Activated CD4-positive, alpha-beta T cell treated with anti-CD3 and anti-CD28 coated beads, Interleukin-2, amount 10 ng/mL, durations not matched to agents 7 days and 5 days (primary cell): ENCODE measurements around the gene COQ8A. TPM values are rescaled to one million over a fixed set of nuclear protein-coding genes. Genes with fewer than 3 reads are reported as not detected.
"Not testable (repeated sequence)": the region's sequence is repeated elsewhere in the genome, so short reads cannot be mapped to it uniquely, and the experiment has no call there.

Experiments
- CTCF ChIA-PET: fragments of 350-600 bp; sonication (Branson Sonifier 250); formaldehyde crosslinking; loops from one replicate; lab custom pipeline; 2021; ENCODE audit warnings: antibody characterized with exemption; lab: Charles Lee
- POLR2A ChIA-PET: fragments of 350-600 bp; sonication (Branson Sonifier 250); formaldehyde crosslinking; loops from one replicate; lab custom pipeline; 2021; ENCODE audit warnings: antibody characterized with exemption; lab: Charles Lee
- DNase-seq: peaks from one replicate; pipeline ENCODE4 v3.0.0-alpha.2; 2020
- H3K27ac Mint-ChIP-seq: one replicate; pipeline ENCODE4 v1.8.0; 2021; ENCODE audit warnings: mild to moderate bottlenecking, moderate library complexity, mixed read lengths
- H3K27me3 Mint-ChIP-seq: one replicate; pipeline ENCODE4 v1.8.0; 2021; ENCODE audit warnings: mixed read lengths
- H3K36me3 Mint-ChIP-seq: one replicate; pipeline ENCODE4 v1.8.0; 2021; ENCODE audit warnings: low read depth, mixed read lengths
- H3K4me1 Mint-ChIP-seq: one replicate; pipeline ENCODE4 v1.8.0; 2021; ENCODE audit warnings: mixed read lengths
- H3K4me3 Mint-ChIP-seq: one replicate; pipeline ENCODE4 v1.8.0; 2021; ENCODE audit warnings: mild to moderate bottlenecking, moderate library complexity, mixed read lengths
- H3K9me3 Mint-ChIP-seq: one replicate; pipeline ENCODE4 v1.8.0; 2021; ENCODE audit warnings: mixed read lengths
- total RNA-seq, 2 experiments: library from RNA; stranded (reverse); gene quantifications; one replicate each; pipeline ENCODE4 v1.2.3, GENCODE V29; 2021

COQ8A gene
- total RNA-seq, 2 experiments from 2014 or later, result 22.6 to 25.5 TPM

DNA sequence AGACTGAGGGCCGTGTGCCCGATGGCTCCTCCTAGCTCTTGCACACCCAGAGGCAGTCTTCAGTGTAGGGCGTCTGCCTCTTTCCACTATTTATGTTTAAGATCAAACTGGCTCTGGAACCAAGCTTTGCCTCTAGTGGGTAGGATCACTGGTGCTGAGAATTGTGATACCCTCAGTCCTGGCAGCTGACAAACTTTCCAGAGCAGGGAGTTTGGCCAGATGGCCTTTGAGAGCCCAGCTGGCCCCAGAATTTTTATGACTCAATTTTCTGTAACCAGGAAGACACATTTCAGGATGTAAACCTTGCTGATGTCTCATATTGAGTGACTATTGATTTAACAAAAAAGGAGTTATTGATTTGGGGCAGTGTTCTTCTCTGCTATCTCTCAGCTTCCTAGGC, 6.7 kb downstream of the COQ8A start:
- H3K4me1 Mint-ChIP-seq, result peaks cover 22% of the 10 kb centered on the region
- no peak overlapping the region for H3K4me3 Mint-ChIP-seq
- ChIA-PET CTCF (interaction anchor here (0.9 to 1.8 kb wide), 2 partner anchors 9 to 25 kb away, joined by 3 to 4 read pairs; no protein-coding TSS in a partner anchor), POLR2A (no interaction called here)
- H3K27ac Mint-ChIP-seq, result no peak overlapping the region
- H3K9me3 Mint-ChIP-seq, result no peaks in the 10 kb centered on the region
- H3K27me3 Mint-ChIP-seq, result no peaks in the 10 kb centered on the region
- H3K36me3 Mint-ChIP-seq, result peaks cover 3% of the 10 kb centered on the region
- no peak for DNase-seq

DNA sequence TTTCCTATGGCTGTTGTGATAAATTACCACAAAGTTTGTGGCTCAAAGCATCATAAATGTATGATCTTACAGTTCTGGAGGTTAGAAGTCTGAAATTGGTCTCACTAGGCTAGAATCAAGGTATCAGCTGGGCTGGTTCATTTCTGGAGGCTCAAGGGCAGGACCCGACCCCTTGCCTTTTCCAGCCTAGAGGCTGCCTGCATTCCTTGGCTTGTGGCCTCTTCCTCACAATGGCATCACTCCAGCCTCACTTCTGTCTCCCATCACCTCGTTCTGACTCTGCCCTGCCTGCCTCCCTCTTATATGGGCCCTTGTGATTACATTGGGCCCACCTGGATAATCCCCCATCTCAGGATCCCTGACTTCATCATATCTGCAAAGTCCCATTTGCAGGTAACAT, 8.0 kb downstream of the COQ8A start:
- no peaks in the 10 kb centered on the region for H3K27me3 Mint-ChIP-seq
- ChIA-PET CTCF (interaction anchor here (1.8 kb wide), 1 partner anchor 26 kb away, joined by 4 read pairs; no protein-coding TSS in a partner anchor), POLR2A (no interaction called here)
- H3K4me1 Mint-ChIP-seq, result peaks cover 12% of the 10 kb centered on the region
- H3K36me3 Mint-ChIP-seq, result no peaks in the 10 kb centered on the region
- no peak overlapping the region for H3K27ac Mint-ChIP-seq
- H3K4me3 Mint-ChIP-seq, result no peak overlapping the region
- H3K9me3 Mint-ChIP-seq, result no peaks in the 10 kb centered on the region
- DNase-seq, result no peak

- H3K4me1 Mint-ChIP-seq, result peaks cover 7% of the 10 kb centered on the region
These were observed 8.4 kb downstream of the COQ8A start for GRCh38 chr1:226948480-226948879.

DNA sequence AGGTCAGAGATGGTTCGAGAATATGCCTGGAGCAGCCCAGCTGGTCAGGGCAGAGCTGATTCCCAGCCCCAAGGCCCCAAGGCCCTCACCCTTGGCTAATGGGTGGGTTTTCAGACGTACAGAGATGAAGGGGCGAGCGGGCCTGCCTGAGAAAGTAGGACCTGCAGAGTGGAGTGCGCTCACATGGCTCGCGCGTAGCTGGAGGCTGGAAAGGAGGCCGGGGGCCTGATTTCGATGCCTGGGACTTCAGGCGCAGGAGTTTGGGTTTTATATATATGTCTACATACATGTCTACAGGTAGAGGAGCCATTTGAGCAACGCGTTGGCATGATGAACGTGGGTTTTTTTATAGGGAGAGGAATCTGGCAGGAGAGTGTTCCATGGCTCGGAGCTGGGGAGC, 8.9 kb downstream of the COQ8A start:
- POLR2A ChIA-PET, result no interaction called here
- CTCF ChIA-PET, result no interaction called here
- peaks cover 5% of the 10 kb centered on the region for H3K4me1 Mint-ChIP-seq

More at GRCh38 chr1:226948480-226948879, 8.4 kb downstream of the COQ8A start:
- no peak for DNase-seq
- H3K36me3 Mint-ChIP-seq, result no peaks in the 10 kb centered on the region
- no peaks in the 10 kb centered on the region for H3K9me3 Mint-ChIP-seq
- ChIA-PET CTCF (no interaction called here), POLR2A (no interaction called here)
- no peak overlapping the region for H3K27ac Mint-ChIP-seq
- no peaks in the 10 kb centered on the region for H3K27me3 Mint-ChIP-seq
- H3K4me3 Mint-ChIP-seq, result no peak overlapping the region

DNA sequence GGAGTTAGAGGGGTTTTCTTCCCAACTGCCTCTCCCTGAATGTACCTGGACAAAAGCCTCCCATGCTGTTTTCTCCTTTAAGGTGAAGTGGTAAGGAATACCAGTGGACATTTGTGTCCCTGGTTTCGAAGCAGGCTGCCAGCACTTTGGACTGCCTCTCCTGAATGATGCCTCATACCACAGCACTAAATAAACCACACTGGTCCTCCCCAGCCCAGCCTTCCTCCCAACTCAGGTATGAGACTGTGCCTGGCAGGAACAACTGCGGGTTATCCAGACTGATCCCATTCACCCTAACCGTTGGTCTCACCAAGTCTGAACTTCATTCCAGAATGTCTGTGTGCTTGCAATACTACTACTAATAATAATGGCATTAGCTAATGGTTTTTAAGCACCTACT, 9.3 kb downstream of the COQ8A start:
- no peaks in the 10 kb centered on the region for H3K9me3 Mint-ChIP-seq
- POLR2A ChIA-PET, result no interaction called here

More for the DNA sequence above, 8.9 kb downstream of the COQ8A start:
- no peak overlapping the region for H3K27ac Mint-ChIP-seq
- H3K9me3 Mint-ChIP-seq, result no peaks in the 10 kb centered on the region
- no peak for DNase-seq
- no peaks in the 10 kb centered on the region for H3K36me3 Mint-ChIP-seq
- no peaks in the 10 kb centered on the region for H3K27me3 Mint-ChIP-seq
- no peak overlapping the region for H3K4me3 Mint-ChIP-seq

DNA sequence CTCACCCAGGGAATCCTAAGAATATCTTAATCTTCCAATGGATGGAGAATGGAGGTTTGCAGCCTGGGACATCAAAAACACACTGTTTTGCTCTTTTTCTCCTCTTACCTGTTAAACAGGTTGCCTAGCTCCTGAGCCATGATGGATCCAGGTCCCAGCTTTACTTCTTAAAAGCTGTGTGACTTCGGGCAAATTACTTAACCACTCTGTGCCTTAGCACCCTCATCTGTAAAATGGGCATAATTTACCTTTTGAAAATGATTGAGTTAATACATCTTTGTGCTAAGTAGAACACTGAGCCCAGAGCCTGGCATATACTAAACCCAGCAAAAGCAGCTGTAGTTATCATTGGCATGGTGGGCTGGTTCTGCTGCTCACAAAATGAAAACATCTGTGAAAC, 10.2 kb downstream of the COQ8A start:
- ChIA-PET POLR2A (no interaction called here), CTCF (interaction anchor here (1.0 kb wide), 1 partner anchor 19 kb away, joined by 3 read pairs; no protein-coding TSS in a partner anchor)
- H3K4me3 Mint-ChIP-seq, result no peak overlapping the region
- H3K36me3 Mint-ChIP-seq, result peaks cover 4% of the 10 kb centered on the region
- H3K27me3 Mint-ChIP-seq, result no peaks in the 10 kb centered on the region
- no peak for DNase-seq
- no peak overlapping the region for H3K27ac Mint-ChIP-seq
- H3K4me1 Mint-ChIP-seq, result no peaks in the 10 kb centered on the region
- H3K9me3 Mint-ChIP-seq, result peaks cover 2% of the 10 kb centered on the region

More for the DNA sequence above, 9.3 kb downstream of the COQ8A start:
- Mint-ChIP-seq H3K27me3 (no peaks in the 10 kb centered on the region), H3K36me3 (peaks cover under 1% of the 10 kb centered on the region), H3K4me1 (peaks cover under 1% of the 10 kb centered on the region), H3K4me3 (no peak overlapping the region), H3K27ac (no peak overlapping the region)
- no peak for DNase-seq
- CTCF ChIA-PET, result interaction anchor here (1.0 kb wide), 1 partner anchor 20 kb away, joined by 3 read pairs; no protein-coding TSS in a partner anchor

- Mint-ChIP-seq H3K36me3 (peaks cover 4% of the 10 kb centered on the region), H3K4me3 (no peak overlapping the region), H3K27me3 (no peaks in the 10 kb centered on the region), H3K4me1 (no peaks in the 10 kb centered on the region), H3K27ac (no peak overlapping the region), H3K9me3 (peaks cover 4% of the 10 kb centered on the region)
- no peak for DNase-seq
- CTCF ChIA-PET, result no interaction called here
- POLR2A ChIA-PET, result no interaction called here
These were observed 10.8 kb downstream of the COQ8A start for GRCh38 chr1:226950871-226951270.

- Mint-ChIP-seq H3K27ac (no peak overlapping the region), H3K27me3 (no peaks in the 10 kb centered on the region), H3K4me3 (no peak overlapping the region), H3K36me3 (peaks cover 4% of the 10 kb centered on the region), H3K4me1 (no peaks in the 10 kb centered on the region), H3K9me3 (peaks cover 4% of the 10 kb centered on the region)
- DNase-seq, result no peak
- ChIA-PET POLR2A (no interaction called here), CTCF (interaction anchor here (1.0 kb wide), 1 partner anchor 67 kb away, joined by 3 read pairs; no protein-coding TSS in a partner anchor)
These were observed 11.4 kb downstream of the COQ8A start for GRCh38 chr1:226951286-226952117.

DNA sequence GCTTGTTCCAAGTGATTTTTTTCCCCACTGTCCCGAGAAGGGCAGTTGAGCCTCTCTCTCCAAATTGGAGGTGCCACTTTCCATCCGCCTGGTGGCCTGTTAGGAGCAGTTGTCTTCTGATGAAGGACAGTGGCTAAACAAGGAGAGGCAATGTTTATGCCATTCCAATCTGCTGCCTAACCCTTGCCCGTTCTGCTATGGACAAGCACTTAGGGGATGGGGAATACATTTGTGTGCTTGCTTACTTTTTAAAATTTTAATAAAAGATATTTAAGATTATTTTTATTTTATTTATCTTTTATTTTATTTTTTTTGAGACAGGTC, 12.0 kb downstream of the COQ8A start:
- no peak overlapping the region for H3K27ac Mint-ChIP-seq

GRCh38 chr1:226953175-226953800, 13.2 kb downstream of the COQ8A start:
- POLR2A ChIA-PET, result no interaction called here
- no peak overlapping the region for H3K27ac Mint-ChIP-seq
- no peaks in the 10 kb centered on the region for H3K4me1 Mint-ChIP-seq

More for the DNA sequence above, 12.0 kb downstream of the COQ8A start:
- H3K27me3 Mint-ChIP-seq, result no peaks in the 10 kb centered on the region
- peaks cover 4% of the 10 kb centered on the region for H3K9me3 Mint-ChIP-seq
- no peak overlapping the region for H3K4me3 Mint-ChIP-seq
- no peak for DNase-seq
- ChIA-PET POLR2A (no interaction called here), CTCF (interaction anchor here (1.0 kb wide), 1 partner anchor 67 kb away, joined by 3 read pairs; no protein-coding TSS in a partner anchor)
- peaks cover 4% of the 10 kb centered on the region for H3K36me3 Mint-ChIP-seq
- H3K4me1 Mint-ChIP-seq, result no peaks in the 10 kb centered on the region

DNA sequence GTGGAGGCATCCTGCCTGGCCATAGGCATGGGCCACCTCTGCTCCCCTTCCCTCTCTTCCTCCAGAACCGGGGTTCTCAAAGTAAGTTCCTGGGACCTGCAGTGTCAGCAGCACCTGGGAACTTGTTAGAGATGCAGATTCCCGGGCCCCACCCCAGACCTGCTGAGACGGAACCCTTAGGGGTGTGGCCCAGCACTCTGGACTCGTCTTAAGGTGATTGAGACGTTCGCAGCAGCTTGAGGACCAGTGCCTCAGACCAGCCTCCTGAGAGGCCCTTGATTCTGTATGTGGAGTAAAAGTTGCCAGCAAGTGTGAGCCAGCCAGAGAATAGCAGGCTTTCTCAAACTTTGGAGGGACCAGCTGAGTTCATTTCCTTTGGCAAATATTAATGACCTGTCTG, 14.2 kb downstream of the COQ8A start:
- CTCF ChIA-PET, result interaction anchor here (1.4 kb wide), 1 partner anchor 11 kb away, joined by 3 read pairs; no protein-coding TSS in a partner anchor
- no peak for DNase-seq
- peaks cover 23% of the 10 kb centered on the region for H3K9me3 Mint-ChIP-seq
- peaks cover 2% of the 10 kb centered on the region for H3K4me1 Mint-ChIP-seq
- POLR2A ChIA-PET, result no interaction called here
- no peak overlapping the region for H3K27ac Mint-ChIP-seq
- H3K4me3 Mint-ChIP-seq, result no peak overlapping the region
- no peaks in the 10 kb centered on the region for H3K27me3 Mint-ChIP-seq
- H3K36me3 Mint-ChIP-seq, result peaks cover 22% of the 10 kb centered on the region

More at GRCh38 chr1:226953175-226953800, 13.2 kb downstream of the COQ8A start:
- Mint-ChIP-seq H3K9me3 (peaks cover 13% of the 10 kb centered on the region), H3K4me3 (no peak overlapping the region), H3K36me3 (peaks cover 14% of the 10 kb centered on the region), H3K27me3 (no peaks in the 10 kb centered on the region)
- CTCF ChIA-PET, result interaction anchor here (1.4 kb wide), 1 partner anchor 10 kb away, joined by 3 read pairs; no protein-coding TSS in a partner anchor
- no peak for DNase-seq

DNA sequence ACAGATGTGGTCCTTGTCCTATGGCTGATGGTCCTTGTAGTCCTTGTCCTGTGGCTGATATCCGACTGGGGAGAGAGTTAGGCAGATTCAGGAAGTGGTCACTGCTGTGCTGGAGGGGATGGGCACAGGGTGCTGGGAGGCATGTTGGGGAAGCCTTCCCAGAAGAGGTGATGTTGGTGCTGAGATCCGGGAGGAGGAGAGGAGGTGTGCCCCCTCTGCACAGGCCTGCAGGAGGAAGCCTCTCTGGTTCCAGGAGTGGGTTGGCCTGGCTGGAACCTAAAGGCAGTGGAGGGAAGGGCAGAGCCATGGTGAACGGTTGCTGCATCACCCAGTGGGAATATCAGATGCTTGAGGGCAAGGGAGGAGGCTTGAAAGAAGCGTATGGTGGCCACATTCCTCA, 14.7 kb downstream of the COQ8A start:
- Mint-ChIP-seq H3K27me3 (no peaks in the 10 kb centered on the region), H3K9me3 (peaks cover 28% of the 10 kb centered on the region), H3K4me3 (no peak overlapping the region), H3K27ac (no peak overlapping the region), H3K36me3 (peaks cover 22% of the 10 kb centered on the region), H3K4me1 (peaks cover 2% of the 10 kb centered on the region)
- no peak for DNase-seq
- ChIA-PET POLR2A (no interaction called here), CTCF (interaction anchor here (1.4 kb wide), 1 partner anchor 12 kb away, joined by 3 read pairs; no protein-coding TSS in a partner anchor)

- peaks cover 23% of the 10 kb centered on the region for H3K36me3 Mint-ChIP-seq
- H3K4me3 Mint-ChIP-seq, CTCF ChIA-PET, H3K27ac Mint-ChIP-seq, POLR2A ChIA-PET, DNase-seq, H3K27me3 Mint-ChIP-seq, H3K4me1 Mint-ChIP-seq: not testable (repeated sequence)
- peaks cover 28% of the 10 kb centered on the region for H3K9me3 Mint-ChIP-seq
These were observed 15.8 kb downstream of the COQ8A start for GRCh38 chr1:226955857-226956256.
